ENCODE results near the gene C1QTNF1. TPM values are rescaled to one million over a fixed set of nuclear protein-coding genes. Genes with fewer than 3 reads are reported as not detected.

C1QTNF1 gene
- total and polyA plus RNA-seq, 4 experiments from 2014 or later: not detected

- CTCF ChIA-PET (ENCODE audit: partially characterized antibody): interaction anchor here (1.7 kb wide), 1 partner anchor 9 kb away, joined by 10 read pairs; no protein-coding TSS in a partner anchor
- H3K27me3 ChIP-seq (ENCODE audit: insufficient read depth, low read length): no peaks in the 10 kb centered on the region
- H3K9me3 ChIP-seq (ENCODE audit: control insufficient read depth in 1 of 2, low read length in 2 of 2): no peaks in the 10 kb centered on the region
- no peak overlapping the region for H3K4me3 ChIP-seq (ENCODE audit: low read length in 2 of 2)
- no peak overlapping the region for H3K27ac ChIP-seq (ENCODE audit: low read depth, low read length)
- peaks cover 31 to 40% (median 35%) of the 10 kb centered on the region in 4 donors for H3K4me1 Mint-ChIP-seq
- DNase-seq: no peak
- H3K4me3 Mint-ChIP-seq: no peak overlapping the region
- peaks cover 21% of the 10 kb centered on the region for H3K36me3 ChIP-seq (ENCODE audit: insufficient read depth, low read length)
- intact Hi-C loops (cut with micrococcal nuclease): no loop called here
- H3K4me1 ChIP-seq (ENCODE audit: insufficient read depth, low read length): peaks cover 32% of the 10 kb centered on the region
- H3K36me3 Mint-ChIP-seq: peaks cover 7 to 33% of the 10 kb centered on the region in 2 donors
- POLR2A ChIA-PET (ENCODE audit: partially characterized antibody): interaction anchor here (0.6 kb wide), 1 partner anchor 14 kb away, joined by 3 read pairs; no protein-coding TSS in a partner anchor
- no peaks in the 10 kb centered on the region for H3K27me3 Mint-ChIP-seq
- peaks cover 0 to 2% (median 0%) of the 10 kb centered on the region in 8 donors for H3K9me3 Mint-ChIP-seq
- H3K27ac Mint-ChIP-seq: peak overlapping the region in 5 of 7 donors; percentile 4 to 64 (median 36)
These were observed 21.0 kb upstream of the C1QTNF1 start for GRCh38 chr17:79002796-79003593.

- Mint-ChIP-seq H3K27ac (peak overlapping the region in 2 of 7 donors; percentile 36 to 42), H3K9me3 (peaks cover 0 to 2% (median 0%) of the 10 kb centered on the region in 8 donors), H3K27me3 (no peaks in the 10 kb centered on the region), H3K4me3 (peak overlapping the region in 1 of 8 donors; percentile 25), H3K36me3 (peaks cover 5 to 33% of the 10 kb centered on the region in 2 donors), H3K4me1 (peaks cover 37 to 48% (median 44%) of the 10 kb centered on the region in 4 donors)
- H3K4me1 ChIP-seq (ENCODE audit: insufficient read depth, low read length): peaks cover 40% of the 10 kb centered on the region
- ChIA-PET POLR2A (ENCODE audit: partially characterized antibody) (no interaction called here), CTCF (ENCODE audit: partially characterized antibody) (interaction anchor here (1.7 kb wide), 1 partner anchor 10 kb away, joined by 10 read pairs; no protein-coding TSS in a partner anchor)
- peaks cover 17% of the 10 kb centered on the region for H3K36me3 ChIP-seq (ENCODE audit: insufficient read depth, low read length)
- no peak overlapping the region for H3K27ac ChIP-seq (ENCODE audit: low read depth, low read length)
- H3K9me3 ChIP-seq (ENCODE audit: control insufficient read depth in 1 of 2, low read length in 2 of 2): no peaks in the 10 kb centered on the region
- H3K27me3 ChIP-seq (ENCODE audit: insufficient read depth, low read length): no peaks in the 10 kb centered on the region
- no peak for DNase-seq
- no peak overlapping the region for H3K4me3 ChIP-seq (ENCODE audit: low read length in 2 of 2)
- intact Hi-C loops (cut with micrococcal nuclease): no loop called here
These were observed 20.1 kb upstream of the C1QTNF1 start for GRCh38 chr17:79003661-79004411.

- H3K4me3 ChIP-seq (ENCODE audit: low read length in 2 of 2): no peak overlapping the region
- POLR2A ChIA-PET (ENCODE audit: partially characterized antibody): no interaction called here
These were observed 18.7 kb upstream of the C1QTNF1 start for GRCh38 chr17:79005063-79005861.

GRCh38 chr17:79006046-79006445 lies 17.9 kb upstream of the C1QTNF1 start:
- DNase-seq: no peak
- H3K4me3 ChIP-seq (ENCODE audit: low read length in 2 of 2): no peak overlapping the region
- no peaks in the 10 kb centered on the region for H3K9me3 ChIP-seq (ENCODE audit: control insufficient read depth in 1 of 2, low read length in 2 of 2)
- H3K27me3 ChIP-seq (ENCODE audit: insufficient read depth, low read length): no peaks in the 10 kb centered on the region
- Mint-ChIP-seq H3K27me3 (no peaks in the 10 kb centered on the region), H3K27ac (peak overlapping the region; percentile 29 to 88 (median 74)), H3K4me3 (peak overlapping the region in 6 of 8 donors; percentile 17 to 62 (median 54)), H3K9me3 (peaks cover 0 to 3% (median 0%) of the 10 kb centered on the region in 8 donors), H3K4me1 (peaks cover 35 to 65% (median 52%) of the 10 kb centered on the region in 4 donors), H3K36me3 (peaks cover 0 to 29% of the 10 kb centered on the region in 2 donors)
- peak overlapping the region; percentile 13 for H3K27ac ChIP-seq (ENCODE audit: low read depth, low read length)
- peaks cover 50% of the 10 kb centered on the region for H3K4me1 ChIP-seq (ENCODE audit: insufficient read depth, low read length)
- intact Hi-C loops (cut with micrococcal nuclease): no loop called here
- ChIA-PET POLR2A (ENCODE audit: partially characterized antibody) (no interaction called here), CTCF (ENCODE audit: partially characterized antibody) (interaction anchor here (1.6 kb wide), 1 partner anchor 10 kb away, joined by 5 read pairs; no protein-coding TSS in a partner anchor)
- H3K36me3 ChIP-seq (ENCODE audit: insufficient read depth, low read length): peaks cover 9% of the 10 kb centered on the region

More at GRCh38 chr17:79005063-79005861, 18.7 kb upstream of the C1QTNF1 start:
- Histone ChIP-seq H3K9me3 (ENCODE audit: control insufficient read depth in 1 of 2, low read length in 2 of 2) (no peaks in the 10 kb centered on the region), H3K4me1 (ENCODE audit: insufficient read depth, low read length) (peaks cover 48% of the 10 kb centered on the region), H3K27me3 (ENCODE audit: insufficient read depth, low read length) (no peaks in the 10 kb centered on the region), H3K27ac (ENCODE audit: low read depth, low read length) (peak overlapping the region; percentile 13), H3K36me3 (ENCODE audit: insufficient read depth, low read length) (peaks cover 9% of the 10 kb centered on the region)
- peaks cover 2 to 35% of the 10 kb centered on the region in 2 donors for H3K36me3 Mint-ChIP-seq
- H3K9me3 Mint-ChIP-seq: peaks cover 0 to 5% (median 0%) of the 10 kb centered on the region in 8 donors
- peak overlapping the region; percentile 42 to 85 (median 67) for H3K27ac Mint-ChIP-seq
- peak in 4 of 5 donors; percentile 16 to 26 (median 18) for DNase-seq
- CTCF ChIA-PET (ENCODE audit: partially characterized antibody): interaction anchor here (1.6 kb wide), 1 partner anchor 9 kb away, joined by 5 read pairs; no protein-coding TSS in a partner anchor
- H3K4me1 Mint-ChIP-seq: peaks cover 35 to 57% (median 49%) of the 10 kb centered on the region in 4 donors
- H3K4me3 Mint-ChIP-seq: peak overlapping the region in 7 of 8 donors; percentile 17 to 63 (median 47)
- no peaks in the 10 kb centered on the region for H3K27me3 Mint-ChIP-seq
- intact Hi-C loops (cut with micrococcal nuclease): no loop called here

- POLR2A ChIA-PET (ENCODE audit: partially characterized antibody): no interaction called here
These were observed 17.0 kb upstream of the C1QTNF1 start for GRCh38 chr17:79006794-79007503.

More at GRCh38 chr17:79006794-79007503, 17.0 kb upstream of the C1QTNF1 start:
- Histone ChIP-seq H3K4me1 (ENCODE audit: insufficient read depth, low read length) (peaks cover 50% of the 10 kb centered on the region), H3K27ac (ENCODE audit: low read depth, low read length) (no peak overlapping the region), H3K9me3 (ENCODE audit: control insufficient read depth in 1 of 2, low read length in 2 of 2) (no peaks in the 10 kb centered on the region), H3K4me3 (ENCODE audit: low read length in 2 of 2) (no peak overlapping the region), H3K36me3 (ENCODE audit: insufficient read depth, low read length) (peaks cover 9% of the 10 kb centered on the region), H3K27me3 (ENCODE audit: insufficient read depth, low read length) (no peaks in the 10 kb centered on the region)
- Mint-ChIP-seq H3K36me3 (peaks cover 0 to 22% of the 10 kb centered on the region in 2 donors), H3K9me3 (peaks cover 0 to 3% (median 0%) of the 10 kb centered on the region in 8 donors), H3K27me3 (no peaks in the 10 kb centered on the region), H3K4me1 (peaks cover 34 to 65% (median 51%) of the 10 kb centered on the region in 4 donors), H3K27ac (peak overlapping the region; percentile 59 to 98 (median 88)), H3K4me3 (peak overlapping the region in 7 of 8 donors; percentile 39 to 96 (median 72))
- CTCF ChIA-PET (ENCODE audit: partially characterized antibody): interaction anchor here (1.6 kb wide), 1 partner anchor 11 kb away, joined by 5 read pairs; no protein-coding TSS in a partner anchor
- intact Hi-C loops (cut with micrococcal nuclease): no loop called here
- no peak for DNase-seq
